GM19043 (cell line): ENCODE data around the gene TBCD.
A peak's percentile ranks its signal among the peaks of the same experiment; 100 is the strongest.
"Not testable (repeated sequence)": the region's sequence is repeated elsewhere in the genome, so short reads cannot be mapped to it uniquely, and the experiment has no call there.

ENCODE experiments used
- ATAC-seq: cut with Tn5 transposase; IDR thresholded peaks from one replicate; pipeline ENCODE4 v1.9.1; 2021; ENCODE audit warnings: low read depth; ENCODE audit not compliant: unreplicated experiment

The TBCD gene

DNA sequence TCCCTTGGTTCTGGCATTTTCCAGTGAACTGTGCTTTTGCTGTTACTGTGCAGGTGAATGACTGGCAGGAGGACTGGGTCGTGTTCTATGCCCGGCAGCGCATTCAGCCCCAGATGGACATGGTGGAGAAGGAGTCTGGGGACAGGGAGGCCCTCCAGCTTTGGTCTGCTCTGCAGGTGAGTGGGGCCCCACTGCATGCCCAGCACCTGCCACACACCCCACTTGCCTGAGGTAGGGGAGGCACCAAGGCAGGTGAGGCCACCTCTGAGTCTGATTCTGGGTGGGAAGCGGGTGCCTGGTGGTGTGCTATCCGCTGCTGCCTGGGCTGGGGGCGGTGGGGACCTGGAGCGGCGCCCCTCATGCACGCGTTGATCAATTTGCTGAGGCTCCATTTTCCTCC lies 25.4 kb upstream of the TBCD start:
- ATAC-seq = no peak

DNA sequence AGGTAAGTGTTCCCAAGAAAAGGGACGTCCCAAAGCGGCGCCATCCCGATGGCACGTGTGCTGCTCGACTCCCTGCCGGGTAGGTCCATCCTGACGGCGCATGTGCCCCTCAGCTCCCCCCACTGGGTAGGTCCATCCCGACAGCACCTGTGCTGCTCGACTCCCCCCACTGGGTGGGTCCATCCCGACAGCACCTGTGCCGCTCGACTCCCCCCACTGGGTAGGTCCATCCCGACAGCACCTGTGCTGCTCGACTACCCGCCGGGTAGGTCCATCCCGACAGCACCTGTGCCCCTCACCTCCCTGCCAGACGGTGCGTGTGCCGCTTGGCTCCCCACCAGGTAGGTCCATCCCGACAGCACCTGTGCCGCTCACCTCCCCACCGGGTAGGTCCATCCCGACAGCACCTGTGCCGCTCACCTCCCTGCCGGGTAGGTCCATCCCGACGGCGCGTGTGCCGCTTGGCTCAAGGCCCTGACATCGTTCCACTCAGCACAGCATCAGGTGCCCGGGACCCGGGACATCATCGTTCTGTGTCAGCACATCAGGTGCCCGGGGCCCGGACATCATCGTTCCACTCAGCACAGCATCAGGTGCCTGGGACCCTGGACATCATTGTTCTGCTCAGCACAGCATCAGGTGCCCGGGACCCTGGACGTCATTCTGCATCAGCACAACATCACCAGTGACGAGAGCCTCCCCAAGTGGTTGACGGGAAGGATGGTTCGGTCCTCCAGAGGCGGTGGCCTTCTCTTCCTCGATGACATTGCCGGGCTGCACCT lies 22.2 kb upstream of the TBCD start:
- no peak for ATAC-seq

- ATAC-seq = no peak
These were observed 19.6 kb upstream of the TBCD start for GRCh38 chr17:82732118-82732743.

GRCh38 chr17:82734987-82735866 lies 16.6 kb upstream of the TBCD start, which contains the start of gene FN3K:
FN3K (plus strand) TSS chr17:82735615; CDS start chr17:82735637, 22 bp downstream.
- no peak for ATAC-seq

GRCh38 chr17:82736511-82737185 lies 15.2 kb upstream of the TBCD start:
- no peak for ATAC-seq

- no peak for ATAC-seq
These were observed 13.6 kb upstream of the TBCD start for GRCh38 chr17:82737967-82738877.

DNA sequence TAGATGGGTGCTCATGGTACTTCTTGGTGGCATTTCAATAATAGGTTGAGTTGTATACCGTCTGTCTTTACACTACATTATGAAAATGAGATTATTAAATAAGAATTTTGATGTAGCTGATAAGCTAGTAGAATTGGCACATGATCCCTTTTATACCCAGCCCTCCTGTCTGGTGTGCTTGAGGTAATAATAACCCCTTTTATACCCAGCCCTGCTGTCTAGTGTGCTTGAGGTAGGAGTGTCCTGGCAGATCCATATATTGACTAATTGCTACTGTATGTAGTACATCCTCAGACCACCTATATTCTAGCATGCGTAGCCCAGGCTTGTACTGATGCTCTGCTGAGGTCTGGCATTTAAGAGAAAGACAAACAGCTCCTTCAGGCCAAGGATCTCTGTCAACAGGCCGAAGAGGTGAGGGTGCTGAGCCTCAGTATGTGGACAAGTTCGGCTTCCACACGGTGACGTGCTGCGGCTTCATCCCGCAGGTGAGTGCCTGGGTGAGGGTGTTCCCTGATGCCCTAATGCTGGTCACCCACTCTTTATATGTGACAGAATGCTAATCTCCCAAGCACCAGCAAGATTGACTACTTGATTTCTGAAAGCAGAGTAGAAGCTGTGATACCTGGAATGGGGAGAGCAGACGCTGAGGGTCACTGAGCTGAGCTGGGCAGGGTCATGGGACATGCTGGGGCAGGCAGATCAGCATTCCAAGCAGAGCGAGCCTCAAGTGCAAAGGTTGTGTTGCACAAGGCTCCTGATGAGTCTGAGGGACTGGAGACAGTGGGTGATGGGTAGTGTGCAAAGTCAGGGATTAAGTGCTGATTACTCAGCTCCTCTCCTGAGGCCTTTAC lies 10.7 kb upstream of the TBCD start:
- no peak for ATAC-seq

DNA sequence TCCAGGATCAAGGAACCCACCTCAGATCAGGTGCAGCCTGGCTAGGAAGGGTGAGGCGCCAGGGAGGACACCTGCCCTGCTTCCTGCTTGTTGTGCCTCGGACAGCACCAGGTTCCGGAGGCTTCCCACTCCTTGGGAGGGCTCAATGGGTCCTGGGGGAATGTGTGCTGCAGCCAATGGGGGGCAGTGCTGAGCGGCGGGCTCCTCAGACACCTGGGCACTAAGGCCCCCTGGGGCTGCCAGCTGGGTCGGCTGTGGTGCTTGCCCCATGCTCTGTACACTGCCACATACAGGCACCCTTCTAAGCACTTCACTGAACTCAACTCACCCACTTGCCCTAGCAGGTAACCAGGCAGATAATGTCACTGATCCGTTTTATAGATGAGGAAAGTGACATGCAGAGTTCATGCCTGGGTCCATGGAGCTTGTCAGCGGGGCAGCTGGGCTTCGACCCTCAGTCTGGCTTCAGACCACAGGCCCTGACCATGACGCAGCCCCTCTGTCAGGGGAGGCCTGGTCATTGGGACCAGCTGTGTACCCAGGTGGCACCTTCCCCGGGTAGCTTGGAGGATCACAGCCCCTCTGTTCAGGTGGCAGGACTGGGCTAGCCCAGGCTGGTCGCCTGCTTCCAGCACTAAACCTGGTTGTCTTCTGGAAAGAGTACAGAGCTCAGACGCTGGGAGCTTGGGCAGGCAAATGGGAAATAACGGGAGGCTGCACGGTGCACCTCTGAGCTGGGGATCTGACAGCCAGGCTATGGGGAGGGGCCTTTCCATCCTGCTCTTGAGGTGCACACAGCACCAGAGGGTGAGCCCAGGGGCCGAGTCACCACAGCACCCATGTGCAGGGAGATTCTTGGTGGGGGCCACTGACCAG lies 8.3 kb upstream of the TBCD start:
- no peak for ATAC-seq

GRCh38 chr17:82744736-82745135 lies 7.1 kb upstream of the TBCD start:
- not testable (repeated sequence) for ATAC-seq

- ATAC-seq = no peak
These were observed 6.3 kb upstream of the TBCD start for GRCh38 chr17:82745524-82745923.

GRCh38 chr17:82748756-82749155 lies 3.1 kb upstream of the TBCD start:
- no peak for ATAC-seq

DNA sequence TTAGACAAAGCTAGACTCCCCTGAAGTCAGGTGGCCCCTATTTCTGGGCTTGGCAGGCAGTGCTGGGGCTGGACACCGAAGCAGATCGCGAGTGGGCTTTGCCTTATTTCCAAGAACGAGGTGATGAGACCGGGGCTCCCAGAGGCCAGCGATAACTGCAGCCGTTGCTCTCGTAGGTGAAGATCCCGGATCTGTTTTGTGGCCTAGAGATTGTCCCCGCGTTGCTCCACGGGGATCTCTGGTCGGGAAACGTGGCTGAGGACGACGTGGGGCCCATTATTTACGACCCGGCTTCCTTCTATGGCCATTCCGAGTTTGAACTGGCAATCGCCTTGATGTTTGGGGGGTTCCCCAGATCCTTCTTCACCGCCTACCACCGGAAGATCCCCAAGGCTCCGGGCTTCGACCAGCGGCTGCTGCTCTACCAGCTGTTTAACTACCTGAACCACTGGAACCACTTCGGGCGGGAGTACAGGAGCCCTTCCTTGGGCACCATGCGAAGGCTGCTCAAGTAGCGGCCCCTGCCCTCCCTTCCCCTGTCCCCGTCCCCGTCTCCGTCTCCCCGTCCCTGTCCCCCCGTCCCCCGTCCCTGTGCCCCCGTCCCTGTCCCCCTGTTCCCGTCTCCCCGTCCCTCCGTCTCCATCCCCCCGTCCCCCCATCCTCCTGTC lies 1.5 kb upstream of the TBCD start:
- no peak for ATAC-seq

DNA sequence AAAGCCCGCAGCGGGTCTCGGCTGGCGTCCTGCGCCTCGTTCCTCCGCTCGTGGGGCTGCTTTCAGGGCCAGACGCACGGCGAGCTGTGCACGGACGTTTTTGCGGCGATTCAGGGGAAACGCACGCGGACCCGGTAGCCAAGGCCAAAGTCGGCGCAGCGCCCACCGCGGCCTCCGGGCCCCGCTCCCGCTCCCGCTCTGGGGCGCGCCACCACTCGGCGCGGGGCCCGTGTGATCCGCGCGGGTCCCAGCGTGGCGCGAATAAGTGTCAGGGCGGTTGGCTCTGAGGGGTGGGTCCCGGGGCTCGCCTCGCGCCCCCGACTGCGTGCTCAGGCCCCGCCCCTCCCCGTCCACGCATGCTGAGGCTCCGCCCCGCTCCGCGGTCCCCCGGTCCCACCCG lies 694 bp upstream of the TBCD start:
- no peak for ATAC-seq

DNA sequence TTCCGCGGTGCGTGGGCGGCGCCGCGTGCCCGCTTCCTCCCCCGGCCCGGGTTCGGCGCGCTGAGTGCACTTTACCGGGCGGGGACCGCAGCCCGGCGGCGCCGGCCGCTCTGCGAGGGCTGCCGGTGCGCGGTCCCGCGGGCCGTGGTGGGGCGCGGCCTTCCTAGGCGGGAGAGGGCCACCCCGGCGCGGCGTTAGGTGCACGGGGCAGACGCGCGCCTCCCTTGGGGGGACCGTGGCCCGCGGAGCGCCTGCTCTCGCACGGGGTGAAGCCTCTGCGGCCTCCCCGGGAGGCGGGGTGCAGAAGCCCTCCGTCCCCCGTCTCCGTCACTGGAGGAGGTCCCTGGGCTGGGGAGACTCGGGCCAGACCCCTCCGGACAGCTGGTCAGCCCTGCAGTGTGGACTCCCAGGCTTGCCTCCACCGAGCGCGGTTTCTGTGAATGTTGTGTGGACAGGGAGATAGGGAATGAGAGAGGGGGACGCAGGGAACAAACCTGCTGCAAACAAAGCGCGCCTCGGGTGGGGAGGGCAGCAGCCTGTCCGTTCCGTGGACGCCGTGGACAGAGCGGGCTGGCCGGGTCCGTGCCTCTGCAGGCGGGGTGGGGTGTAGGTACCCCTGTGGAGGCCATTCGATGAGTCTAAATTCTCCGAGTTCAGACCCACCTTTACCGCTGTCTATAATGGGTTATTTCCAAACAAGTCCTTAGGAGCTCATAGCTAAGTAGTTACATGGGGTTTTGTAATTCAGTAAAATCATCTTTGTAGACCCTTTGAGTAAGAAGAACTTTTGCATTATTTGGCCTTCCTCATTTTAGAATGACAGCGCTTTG lies 721 bp downstream of the TBCD start:
- ATAC-seq = peak; percentile 25

- ATAC-seq = no peak
These were observed 1.3 kb downstream of the TBCD start for GRCh38 chr17:82753201-82753464.

DNA sequence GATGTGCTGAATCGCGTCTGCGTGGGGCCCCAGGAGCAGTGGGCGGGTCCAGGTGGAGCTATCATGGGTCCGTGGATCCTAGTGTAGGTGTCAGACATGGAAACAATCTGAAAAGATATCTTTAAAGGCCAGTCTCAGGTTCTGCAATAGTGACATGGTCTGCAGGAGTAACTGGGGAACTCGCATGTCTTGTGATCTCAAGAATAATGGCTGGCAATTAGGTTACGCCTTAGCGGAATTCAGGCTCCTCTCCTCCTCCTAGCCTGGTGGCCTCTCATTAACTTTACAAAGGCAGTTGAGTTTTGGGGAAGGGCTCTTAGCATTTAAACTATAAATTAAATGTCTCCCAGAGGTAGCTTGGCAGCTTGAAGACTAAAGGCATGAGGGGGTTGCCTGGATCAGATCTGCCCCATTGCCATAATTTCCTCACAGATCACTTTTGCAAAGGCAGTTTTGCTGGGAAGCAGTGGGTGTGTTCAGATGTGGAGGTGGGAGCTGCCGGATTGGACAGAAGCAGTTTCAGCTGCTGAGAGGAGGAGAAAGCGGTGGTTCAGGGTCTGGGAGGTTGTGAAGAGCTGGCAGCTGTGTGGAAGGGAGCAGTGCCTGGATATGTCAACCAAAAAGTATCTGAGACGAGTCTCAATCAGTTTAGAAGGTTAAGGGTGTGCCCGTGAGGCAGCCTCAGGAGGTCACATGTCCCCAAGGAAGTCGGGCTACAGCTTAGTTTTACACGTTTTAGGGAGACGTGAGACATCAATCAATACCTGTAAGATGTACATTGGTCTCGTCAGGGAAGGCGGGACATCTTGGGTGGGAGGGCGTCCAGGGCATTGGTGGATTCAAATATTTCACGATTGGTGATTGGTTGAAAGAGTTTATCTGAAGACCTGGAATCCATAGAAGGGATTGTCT lies 2.7 kb downstream of the TBCD start:
- ATAC-seq = no peak
